Upper lobe of left lung (tissue), 6 donors: ENCODE results near the gene ARHGAP26. TPM values are rescaled to one million over a fixed set of nuclear protein-coding genes. Genes with fewer than 3 reads are reported as not detected.

Experiments used
- ATAC-seq, 2 donors: fragments of 200-7000 bp; cut with Tn5 transposase; one replicate each; pipeline ENCODE4 v1.9.1; 2022; ENCODE audit warnings: mild to moderate bottlenecking in 2 of 2, moderate library complexity in 2 of 2; ENCODE audit not compliant: low FRiP score in 2 of 2
- DNase-seq, 2 donors: peaks; one replicate each; pipeline ENCODE4 v3.0.0-alpha.2; 2019 to 2020
- H3K27ac ChIP-seq, 4 donors: fragments of 200-600 bp; sonication (generic); one replicate each; pipeline ENCODE4 v1.5.1; 2016 to 2019
- H3K27me3 ChIP-seq, 4 donors: fragments of 200-600 bp; sonication (generic); one replicate each; pipeline ENCODE4 v1.5.1; 2017 to 2019
- H3K36me3 ChIP-seq, 4 donors: fragments of 200-600 bp; sonication (generic); one replicate each; pipeline ENCODE4 v1.5.1; 2016 to 2019
- H3K4me1 ChIP-seq, 4 donors: fragments of 200-600 bp; sonication (generic); one replicate each; pipeline ENCODE4 v1.5.1; 2018 to 2019
- H3K4me3 ChIP-seq, 4 donors: fragments of 200-600 bp; sonication (generic); one replicate each; pipeline ENCODE4 v1.5.1; 2017 to 2019; ENCODE audit warnings: mild to moderate bottlenecking in 2 of 4, moderate library complexity in 1 of 4
- H3K9me3 ChIP-seq, 4 donors: fragments of 200-600 bp; sonication (generic); one replicate each; pipeline ENCODE4 v1.5.1; 2018 to 2019
- CTCF ChIP-seq, 6 experiments: fragments of 450-650 bp in 4 of 6; fragments of 200-600 bp in 2 of 6; sonication (generic) in 2 of 6; IDR thresholded peaks; one replicate each; pipeline ENCODE4 v1.5.1; 2016 to 2019; ENCODE audit warnings: antibody characterized with exemption in 6 of 6
- EP300 ChIP-seq, 4 donors: sonication (generic); formaldehyde crosslinking; IDR thresholded peaks; one replicate each; pipeline ENCODE4 v1.5.1; 2017; ENCODE audit warnings: antibody characterized with exemption in 4 of 4, control low read depth in 2 of 4
- POLR2A ChIP-seq, 4 donors: fragments of 450-650 bp; IDR thresholded peaks; one replicate each; pipeline ENCODE4 v1.5.1; 2016 to 2017; ENCODE audit warnings: antibody characterized with exemption in 4 of 4, mild to moderate bottlenecking in 2 of 4
- POLR2AphosphoS5 ChIP-seq, 2 donors: sonication (generic); formaldehyde crosslinking; IDR thresholded peaks; one replicate each; pipeline ENCODE4 v1.5.1; 2017; ENCODE audit warnings: antibody characterized with exemption in 2 of 2
- WGBS, 2 donors: methylation state at CpG; one replicate each; pipeline ENCODE4 v1.1.5; 2017 to 2018; 5-methylcytosine and 5-hydroxymethylcytosine counted together
- total RNA-seq, 6 donors: library from RNA; depleted of rRNA in 4 of 6; stranded (reverse); fragments of >200 nt in 4 of 6; gene quantifications; one replicate each; pipeline versions ENCODE4 v1.1.0 to v1.2.1, GENCODE V29; 2016 to 2021
- donor health status: DM: no; HTN: no; CAD: no; lungs with moderate emphysema.
- donor health status: DM: no; HTN: yes; CAD: no; lungs with severe emphysema.

Gene ARHGAP26
- total RNA-seq, 6 donors from 2014 or later = 34.9 to 90.1 (median 38.9) TPM

GRCh38 chr5:143037071-143037470, 266.9 kb downstream of the ARHGAP26 start:
- Histone ChIP-seq H3K4me3 (no peak overlapping the region), H3K36me3 (peaks cover 0 to 8% (median 4%) of the 10 kb centered on the region in 4 donors), H3K4me1 (no peaks in the 10 kb centered on the region), H3K9me3 (no peaks in the 10 kb centered on the region), H3K27me3 (no peaks in the 10 kb centered on the region), H3K27ac (no peak overlapping the region)
- 87 to 91% methylated on average over 2 to 3 of the region's 3 CpGs for WGBS, 2 donors
- no peak for DNase-seq
- no peak for ATAC-seq
- TF ChIP-seq CTCF (IDR thresholded peaks at IDR 0.05) = no peak
- TF ChIP-seq POLR2AphosphoS5 (IDR thresholded peaks at IDR 0.05) = no peak
- no peak for TF ChIP-seq EP300 (IDR thresholded peaks at IDR 0.05)
- TF ChIP-seq POLR2A (IDR thresholded peaks at IDR 0.05) = no peak

- no peaks in the 10 kb centered on the region for H3K27me3 ChIP-seq
- H3K27ac ChIP-seq = no peak overlapping the region
- DNase-seq = no peak
- WGBS, 2 donors = 88 to 100% methylated on average over 1 of the region's 1 CpG
- no peak for ATAC-seq
- peaks cover 0 to 15% (median 7%) of the 10 kb centered on the region in 4 donors for H3K36me3 ChIP-seq
- TF ChIP-seq CTCF (IDR thresholded peaks at IDR 0.05) (no peak), POLR2A (IDR thresholded peaks at IDR 0.05) (no peak)
- H3K9me3 ChIP-seq = no peaks in the 10 kb centered on the region
- H3K4me3 ChIP-seq = no peak overlapping the region
- H3K4me1 ChIP-seq = no peaks in the 10 kb centered on the region
These were observed 267.5 kb downstream of the ARHGAP26 start for GRCh38 chr5:143037708-143038107.

- Histone ChIP-seq H3K27ac (no peak overlapping the region), H3K4me1 (no peaks in the 10 kb centered on the region), H3K9me3 (no peaks in the 10 kb centered on the region), H3K36me3 (peaks cover 0 to 18% (median 8%) of the 10 kb centered on the region in 4 donors), H3K27me3 (no peaks in the 10 kb centered on the region), H3K4me3 (no peak overlapping the region)
- no peak for DNase-seq
- TF ChIP-seq CTCF (IDR thresholded peaks at IDR 0.05) (no peak), POLR2A (IDR thresholded peaks at IDR 0.05) (no peak), POLR2AphosphoS5 (IDR thresholded peaks at IDR 0.05) (no peak), EP300 (IDR thresholded peaks at IDR 0.05) (no peak)
- 77 to 90% methylated on average over 2 of the region's 2 CpGs for WGBS, 2 donors
- no peak for ATAC-seq
These were observed 270.4 kb downstream of the ARHGAP26 start for GRCh38 chr5:143040622-143041021.

- TF ChIP-seq CTCF (IDR thresholded peaks at IDR 0.05) = no peak
- Histone ChIP-seq H3K9me3 (no peaks in the 10 kb centered on the region), H3K4me3 (no peak overlapping the region), H3K4me1 (no peaks in the 10 kb centered on the region), H3K27me3 (no peaks in the 10 kb centered on the region), H3K27ac (no peak overlapping the region), H3K36me3 (peaks cover 0 to 18% (median 8%) of the 10 kb centered on the region in 4 donors)
- ATAC-seq = no peak
- 89 to 91% methylated on average over 7 of the region's 7 CpGs for WGBS, 2 donors
- no peak for DNase-seq
These were observed 271.3 kb downstream of the ARHGAP26 start for GRCh38 chr5:143041461-143041860.

GRCh38 chr5:143041972-143042770, 272.0 kb downstream of the ARHGAP26 start:
- no peaks in the 10 kb centered on the region for H3K9me3 ChIP-seq
- H3K4me1 ChIP-seq = no peaks in the 10 kb centered on the region
- TF ChIP-seq CTCF (IDR thresholded peaks at IDR 0.05) (no peak), POLR2AphosphoS5 (IDR thresholded peaks at IDR 0.05) (no peak)
- H3K27ac ChIP-seq = no peak overlapping the region
- peak in 1 of 2 donors; percentile 46 for ATAC-seq
- DNase-seq = no peak
- WGBS, 2 donors = 76 to 83% methylated on average over 6 of the region's 6 CpGs
- peaks cover 0 to 18% (median 8%) of the 10 kb centered on the region in 4 donors for H3K36me3 ChIP-seq
- no peaks in the 10 kb centered on the region for H3K27me3 ChIP-seq
- no peak overlapping the region for H3K4me3 ChIP-seq
